OCI-LY1 (cell line): ENCODE measurements around the gene MNX1.

ENCODE experiments used
- H2AFZ ChIP-seq: fragments of 200-600 bp; sonication (generic), shearing (Covaris generic); 2 replicates; pipeline ENCODE4 v1.6.0; 2014; ENCODE audit warnings: antibody characterized with exemption, mild to moderate bottlenecking, low read length
- H3F3A ChIP-seq: fragments of 200-600 bp; sonication (generic), shearing (Covaris generic); 2 replicates; pipeline ENCODE4 v1.6.0; 2014; ENCODE audit warnings: mild to moderate bottlenecking, antibody characterized with exemption, low read length, moderate library complexity; ENCODE audit not compliant: insufficient read depth
- H3K27ac ChIP-seq: fragments of 200-600 bp; sonication (generic); 2 replicates; pipeline ENCODE4 v1.5.1; 2014; ENCODE audit warnings: low read length, mixed run types, mild to moderate bottlenecking, low read depth; ENCODE audit not compliant: poor library complexity, severe bottlenecking
- H3K27me3 ChIP-seq: fragments of 200-600 bp; sonication (generic); 2 replicates; pipeline ENCODE4 v1.6.0; 2014; ENCODE audit warnings: antibody characterized with exemption, mild to moderate bottlenecking, low read length, moderate library complexity; ENCODE audit not compliant: insufficient read depth
- H3K36me3 ChIP-seq: fragments of 200-600 bp; sonication (generic); 2 replicates; pipeline ENCODE4 v1.6.1; 2014; ENCODE audit warnings: mild to moderate bottlenecking, antibody characterized with exemption, low read length, moderate library complexity, mixed read lengths; ENCODE audit not compliant: insufficient read depth
- H3K4me1 ChIP-seq: fragments of 200-600 bp; sonication (generic); 2 replicates; pipeline ENCODE4 v1.5.1; 2014; ENCODE audit warnings: mild to moderate bottlenecking, low read length, moderate library complexity; ENCODE audit not compliant: insufficient read depth, severe bottlenecking
- H3K4me2 ChIP-seq: fragments of 200-600 bp; sonication (generic), shearing (Covaris generic); 2 replicates; pipeline ENCODE4 v1.6.1; 2014; ENCODE audit warnings: low read length
- H3K4me3 ChIP-seq: fragments of 200-600 bp; sonication (generic); 2 replicates; pipeline ENCODE4 v1.5.1; 2014; ENCODE audit warnings: low read length, low read depth, mild to moderate bottlenecking, mixed read lengths; ENCODE audit not compliant: poor library complexity, severe bottlenecking
- H3K79me2 ChIP-seq: fragments of 200-600 bp; shearing (Covaris generic); 2 replicates; pipeline ENCODE4 v1.6.1; 2016; ENCODE audit warnings: mixed run types, low read length, mixed read lengths; ENCODE audit not compliant: insufficient read depth
- H3K9ac ChIP-seq: fragments of 200-600 bp; sonication (generic), shearing (Covaris generic); 2 replicates; pipeline ENCODE4 v1.6.1; 2014; ENCODE audit warnings: mild to moderate bottlenecking, low read length, mixed read lengths
- H3K9me2 ChIP-seq: fragments of 200-600 bp; sonication (generic), shearing (Covaris generic); 2 replicates; pipeline ENCODE4 v1.6.1; 2014; ENCODE audit warnings: low read depth, mild to moderate bottlenecking, low read length, mixed read lengths
- H3K9me3 ChIP-seq: fragments of 200-600 bp; shearing (Covaris generic); 2 replicates; pipeline ENCODE4 v1.6.1; 2014; ENCODE audit warnings: low read length, mixed read lengths
- H4K20me1 ChIP-seq: fragments of 200-600 bp; sonication (generic), shearing (Covaris generic); 2 replicates; pipeline ENCODE4 v1.6.0; 2016; ENCODE audit warnings: mild to moderate bottlenecking, low read length; ENCODE audit not compliant: insufficient read depth
- EZH2 ChIP-seq: fragments of 200-600 bp; sonication (generic), shearing (Covaris generic); IDR thresholded peaks from 2 replicates; pipeline ENCODE4 v1.8.0; 2017; ENCODE audit warnings: borderline replicate concordance, mixed run types, mild to moderate bottlenecking, antibody characterized with exemption, low read length, moderate library complexity, mixed read lengths
- TF ChIP-seq, protein P1 (sequence below): fragments of 200-600 bp; sonication (generic), shearing (Covaris generic); IDR thresholded peaks from 2 replicates; pipeline ENCODE4 v1.5.1; 2017; ENCODE audit warnings: mild to moderate bottlenecking, antibody characterized with exemption, low read length, moderate library complexity, mixed read lengths

The MNX1 gene

DNA sequence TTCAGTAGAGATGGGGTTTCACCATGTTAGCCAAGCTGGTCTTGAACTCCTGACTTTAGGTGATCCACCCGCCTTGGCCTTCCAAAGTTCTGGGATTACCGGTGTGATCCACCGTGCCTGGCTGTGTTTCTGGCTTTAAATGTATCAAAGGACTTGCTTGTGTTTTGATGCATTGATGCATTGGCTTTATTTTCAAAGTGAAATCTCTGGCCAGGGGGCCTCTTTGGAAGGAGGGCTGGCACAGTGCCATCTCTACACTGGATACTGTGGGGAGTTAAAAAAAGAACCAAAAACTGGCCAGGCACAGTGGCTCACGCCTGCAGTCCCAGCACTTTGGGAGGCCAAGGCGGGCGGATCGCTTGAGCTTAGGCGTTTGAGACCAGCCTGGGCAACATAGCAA lies 16.0 kb downstream of the MNX1 start:
- no peaks in the 10 kb centered on the region for H3F3A ChIP-seq
- H3K4me1 ChIP-seq = peaks cover under 1% of the 10 kb centered on the region
- no peak for TF ChIP-seq EZH2
- TF ChIP-seq, protein P1, sequence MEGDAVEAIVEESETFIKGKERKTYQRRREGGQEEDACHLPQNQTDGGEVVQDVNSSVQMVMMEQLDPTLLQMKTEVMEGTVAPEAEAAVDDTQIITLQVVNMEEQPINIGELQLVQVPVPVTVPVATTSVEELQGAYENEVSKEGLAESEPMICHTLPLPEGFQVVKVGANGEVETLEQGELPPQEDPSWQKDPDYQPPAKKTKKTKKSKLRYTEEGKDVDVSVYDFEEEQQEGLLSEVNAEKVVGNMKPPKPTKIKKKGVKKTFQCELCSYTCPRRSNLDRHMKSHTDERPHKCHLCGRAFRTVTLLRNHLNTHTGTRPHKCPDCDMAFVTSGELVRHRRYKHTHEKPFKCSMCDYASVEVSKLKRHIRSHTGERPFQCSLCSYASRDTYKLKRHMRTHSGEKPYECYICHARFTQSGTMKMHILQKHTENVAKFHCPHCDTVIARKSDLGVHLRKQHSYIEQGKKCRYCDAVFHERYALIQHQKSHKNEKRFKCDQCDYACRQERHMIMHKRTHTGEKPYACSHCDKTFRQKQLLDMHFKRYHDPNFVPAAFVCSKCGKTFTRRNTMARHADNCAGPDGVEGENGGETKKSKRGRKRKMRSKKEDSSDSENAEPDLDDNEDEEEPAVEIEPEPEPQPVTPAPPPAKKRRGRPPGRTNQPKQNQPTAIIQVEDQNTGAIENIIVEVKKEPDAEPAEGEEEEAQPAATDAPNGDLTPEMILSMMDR = no peak

DNA sequence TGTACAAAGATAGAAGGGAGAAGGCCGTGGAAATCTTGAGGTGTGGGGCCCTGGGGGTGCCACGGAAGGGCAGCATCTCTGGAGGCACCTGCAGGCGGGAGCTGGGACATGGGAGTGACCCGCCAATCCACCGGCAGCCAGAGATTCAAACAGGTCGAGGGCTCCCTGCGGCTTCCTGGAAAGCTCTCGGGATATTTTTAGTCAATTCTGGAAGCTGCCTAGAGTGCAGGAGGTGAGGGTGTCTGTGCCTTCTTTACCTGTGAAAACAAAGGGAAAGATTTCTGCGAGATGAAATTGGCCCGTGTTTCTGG lies 16.6 kb downstream of the MNX1 start:
- H3K9me2 ChIP-seq = no peaks in the 10 kb centered on the region

More for the DNA sequence above, 16.0 kb downstream of the MNX1 start:
- Histone ChIP-seq H3K27me3 (peaks cover 16% of the 10 kb centered on the region; the same call in 1 of the 2 replicates), H3K4me3 (no peak overlapping the region), H3K4me2 (no peak overlapping the region), H3K27ac (no peak overlapping the region), H3K9ac (no peak overlapping the region), H3K9me2 (no peaks in the 10 kb centered on the region), H3K9me3 (no peaks in the 10 kb centered on the region), H3K36me3 (no peaks in the 10 kb centered on the region), H2AFZ (no peak overlapping the region), H4K20me1 (no peaks in the 10 kb centered on the region), H3K79me2 (no peaks in the 10 kb centered on the region)

GRCh38 chr7:156993021-156993924 lies 17.2 kb downstream of the MNX1 start:
- Histone ChIP-seq H4K20me1 (no peaks in the 10 kb centered on the region), H3K36me3 (no peaks in the 10 kb centered on the region), H3K79me2 (no peaks in the 10 kb centered on the region), H3F3A (no peaks in the 10 kb centered on the region), H3K9ac (no peak overlapping the region), H3K27ac (no peak overlapping the region), H3K4me1 (no peaks in the 10 kb centered on the region), H3K4me3 (no peak overlapping the region), H3K9me3 (no peaks in the 10 kb centered on the region), H3K4me2 (no peak overlapping the region), H3K9me2 (no peaks in the 10 kb centered on the region), H2AFZ (no peak overlapping the region), H3K27me3 (peaks cover 13% of the 10 kb centered on the region; the same call in 1 of the 2 replicates)
- TF ChIP-seq EZH2 = no peak
- TF ChIP-seq, protein P1 = no peak

More for the DNA sequence above, 16.6 kb downstream of the MNX1 start:
- H3K79me2 ChIP-seq = no peaks in the 10 kb centered on the region
- H3K27me3 ChIP-seq = peaks cover 16% of the 10 kb centered on the region; the same call in 1 of the 2 replicates
- H3K9ac ChIP-seq = no peak overlapping the region
- H3F3A ChIP-seq = no peaks in the 10 kb centered on the region
- H3K36me3 ChIP-seq = no peaks in the 10 kb centered on the region
- H2AFZ ChIP-seq = no peak overlapping the region
- H3K27ac ChIP-seq = no peak overlapping the region
- no peaks in the 10 kb centered on the region for H3K4me1 ChIP-seq
- H3K4me2 ChIP-seq = no peak overlapping the region
- no peaks in the 10 kb centered on the region for H4K20me1 ChIP-seq
- no peaks in the 10 kb centered on the region for H3K9me3 ChIP-seq
- H3K4me3 ChIP-seq = no peak overlapping the region
- TF ChIP-seq, protein P1 = no peak
- TF ChIP-seq EZH2 = no peak
